GM19099 (cell line): ENCODE measurements around the gene DDAH2.

ENCODE experiments used
- POLR2A ChIP-seq: IDR thresholded peaks from 3 replicates; pipeline ENCODE4 v1.6.1; 2011; ENCODE audit warnings: low read depth; ENCODE audit not compliant: insufficient read length; ENCODE audit errors: extremely low read depth

DDAH2 gene

DNA sequence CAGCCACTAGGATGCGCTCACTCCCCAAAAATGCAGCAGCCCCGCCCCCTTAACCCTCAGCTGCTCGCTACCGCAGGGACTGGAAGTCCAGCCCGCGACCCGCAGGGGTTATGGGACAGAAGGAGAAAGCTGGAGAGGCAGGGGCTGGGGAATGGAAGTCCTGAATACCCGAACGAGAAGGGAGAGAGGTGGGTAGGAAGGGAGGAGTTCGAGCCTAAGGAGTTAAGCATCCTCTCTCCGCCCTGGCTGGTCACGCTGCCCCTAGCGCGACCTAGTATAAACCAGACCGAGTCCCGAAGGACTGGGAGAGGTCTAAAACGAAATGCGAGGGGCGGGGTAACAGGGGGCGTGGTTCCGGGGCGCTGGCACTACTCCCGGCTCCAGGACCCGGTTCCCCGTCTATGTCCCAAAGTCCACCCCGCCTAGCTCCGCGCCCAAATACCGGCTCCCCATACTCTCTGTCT is 448 bp upstream of the DDAH2 start:
- TF ChIP-seq POLR2A: peak; percentile 49

DNA sequence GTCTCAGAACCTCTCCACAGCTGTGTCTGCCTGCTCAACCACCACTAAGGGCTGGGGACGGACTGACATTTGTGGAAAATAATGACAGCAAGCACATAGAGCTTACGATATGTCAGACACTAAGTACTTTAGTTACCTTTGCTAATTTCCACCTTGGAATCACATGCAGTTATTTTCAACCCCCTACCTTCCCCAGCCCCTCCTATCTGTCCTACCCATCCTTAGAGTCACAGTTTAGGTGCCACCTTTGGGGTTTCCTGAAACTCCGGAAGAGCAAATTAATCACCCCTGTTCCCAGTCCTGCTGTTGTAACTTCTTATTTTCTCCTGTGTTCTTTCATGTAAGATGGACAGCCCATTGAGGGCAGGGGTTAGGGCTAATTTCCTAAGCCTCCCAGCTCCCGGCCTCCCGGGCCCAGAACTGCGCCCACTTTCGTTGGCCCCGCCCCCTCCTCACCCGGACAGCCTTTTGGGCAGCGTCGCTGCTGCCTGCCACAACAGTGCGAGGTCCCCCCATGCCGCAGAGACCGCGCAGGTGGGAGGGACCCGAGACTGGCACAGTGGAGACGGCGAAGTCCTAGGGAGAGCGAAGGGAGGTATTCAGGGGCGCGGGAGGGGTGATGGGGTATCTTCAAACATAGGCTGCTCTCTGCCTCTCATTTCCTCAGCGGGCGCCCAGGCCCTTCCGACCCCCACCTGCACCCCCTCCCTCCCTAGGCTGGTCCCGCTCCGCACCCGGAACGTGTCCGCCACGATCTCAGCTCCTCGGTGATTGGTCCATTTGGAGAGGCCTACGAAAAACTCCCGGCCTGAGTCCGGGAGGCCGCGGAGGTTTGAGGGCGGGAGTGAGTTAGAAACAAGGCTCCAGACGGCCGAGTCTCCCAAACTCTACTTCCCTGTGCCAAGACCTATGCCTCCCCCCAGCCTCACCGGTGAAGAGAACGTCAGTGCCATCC is 1.1 kb downstream of the DDAH2 start:
- TF ChIP-seq POLR2A: no peak

DNA sequence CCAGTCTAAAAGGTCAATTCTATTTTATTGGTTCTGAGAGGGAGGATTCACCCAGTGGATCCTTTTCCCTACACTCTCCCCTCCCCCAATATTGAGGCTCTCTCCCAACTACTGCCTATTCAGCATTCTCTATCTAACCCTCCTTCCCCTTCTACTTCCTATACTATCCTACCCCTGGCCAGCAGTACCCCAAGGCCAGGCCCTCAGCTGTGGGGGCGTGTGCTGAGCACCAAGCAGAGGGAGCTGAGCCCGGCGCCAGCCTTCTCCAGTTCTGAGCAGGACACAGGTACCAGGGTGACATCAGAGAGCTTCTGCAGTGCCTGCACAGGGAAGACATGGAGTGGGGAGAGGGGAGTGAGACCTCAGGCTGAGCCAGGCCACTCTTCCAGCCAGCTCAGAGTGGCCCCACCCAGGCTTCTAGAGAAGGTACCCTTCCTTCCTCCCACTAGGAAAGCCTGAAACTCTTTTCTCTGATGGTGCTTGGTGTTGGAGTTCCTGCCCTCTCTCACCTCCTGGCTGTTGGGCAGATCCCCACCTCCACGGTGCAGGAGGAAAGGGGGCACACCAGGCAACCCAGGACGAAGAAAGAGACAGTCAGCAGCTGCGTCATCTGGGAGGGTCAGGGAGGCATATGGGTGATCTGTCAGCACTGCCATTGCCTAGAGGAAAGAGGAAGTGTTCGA is 1.9 kb downstream of the DDAH2 start:
- TF ChIP-seq POLR2A: peak; percentile 34

DNA sequence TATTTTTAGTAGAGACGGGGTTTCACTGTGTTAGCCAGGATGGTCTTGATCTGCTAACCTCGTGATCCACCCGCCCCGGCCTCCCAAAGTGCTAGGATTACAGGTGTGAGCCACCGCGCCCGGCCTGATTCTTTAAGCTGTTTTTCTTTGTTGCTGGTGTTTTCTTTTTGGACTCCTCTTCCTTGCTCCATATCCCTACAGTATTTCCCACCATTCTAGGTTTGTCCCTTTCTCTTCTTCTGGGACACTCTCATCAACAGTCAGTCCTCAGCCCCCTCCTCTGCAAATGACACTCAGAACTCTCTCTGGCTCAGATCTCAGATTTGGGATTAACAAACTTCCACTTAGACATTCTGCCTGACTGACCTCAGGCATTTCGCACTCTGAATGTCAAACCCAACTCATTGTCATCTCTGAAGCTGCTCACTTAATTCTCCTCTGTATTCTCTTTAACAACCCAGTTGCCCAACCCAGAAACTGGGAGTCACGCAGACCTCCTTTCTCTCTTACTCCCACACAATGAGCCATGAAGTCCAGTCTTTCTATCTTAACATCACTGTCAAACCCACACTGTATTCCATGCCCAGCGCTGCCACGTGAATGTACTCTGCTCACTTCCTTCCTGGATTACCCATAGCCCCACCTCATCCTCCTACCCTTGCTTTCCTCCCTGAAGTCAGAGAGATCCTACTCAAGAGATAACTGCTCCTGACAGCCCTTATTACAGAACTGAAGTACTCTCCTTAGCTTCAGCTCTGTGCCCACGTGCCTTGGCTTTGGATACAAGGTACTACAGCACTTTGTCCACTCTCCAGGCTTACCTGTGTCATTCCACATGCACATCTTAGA is 3.4 kb downstream of the DDAH2 start:
- TF ChIP-seq POLR2A: no peak

DNA sequence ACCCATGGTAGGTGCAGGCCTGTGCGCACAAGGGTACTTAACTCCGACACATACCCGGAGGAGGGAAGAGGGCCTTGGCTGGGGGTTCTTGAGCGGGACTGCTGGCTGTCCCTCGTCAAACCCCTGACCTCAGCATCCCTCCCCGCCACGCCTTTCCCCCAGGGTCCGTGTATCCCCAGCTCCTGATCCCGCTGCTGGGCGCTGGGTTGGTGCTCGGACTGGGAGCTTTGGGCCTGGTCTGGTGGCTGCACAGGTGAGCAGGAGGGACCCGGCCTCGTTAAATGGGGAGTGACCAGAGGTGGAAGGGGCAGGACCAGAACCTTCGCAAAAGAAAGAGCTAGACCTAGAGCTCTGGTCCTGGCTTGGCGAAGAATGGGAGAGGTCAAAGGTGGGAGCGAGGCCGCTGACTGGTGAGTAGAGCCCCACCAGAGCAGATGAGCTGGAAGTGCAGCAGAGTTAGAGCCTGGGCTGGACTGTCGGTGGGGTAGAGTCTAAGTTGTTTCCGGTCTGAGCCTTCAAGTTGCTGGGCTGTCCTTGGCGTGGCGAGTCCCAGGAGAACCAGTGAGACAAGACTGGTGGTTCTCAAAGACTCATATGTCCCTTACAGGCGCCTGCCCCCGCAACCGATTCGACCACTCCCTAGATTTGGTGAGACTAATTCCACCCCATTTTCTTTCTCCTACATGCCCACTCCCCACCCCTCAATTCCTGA is 5.0 kb downstream of the DDAH2 start:
- TF ChIP-seq POLR2A: no peak

DNA sequence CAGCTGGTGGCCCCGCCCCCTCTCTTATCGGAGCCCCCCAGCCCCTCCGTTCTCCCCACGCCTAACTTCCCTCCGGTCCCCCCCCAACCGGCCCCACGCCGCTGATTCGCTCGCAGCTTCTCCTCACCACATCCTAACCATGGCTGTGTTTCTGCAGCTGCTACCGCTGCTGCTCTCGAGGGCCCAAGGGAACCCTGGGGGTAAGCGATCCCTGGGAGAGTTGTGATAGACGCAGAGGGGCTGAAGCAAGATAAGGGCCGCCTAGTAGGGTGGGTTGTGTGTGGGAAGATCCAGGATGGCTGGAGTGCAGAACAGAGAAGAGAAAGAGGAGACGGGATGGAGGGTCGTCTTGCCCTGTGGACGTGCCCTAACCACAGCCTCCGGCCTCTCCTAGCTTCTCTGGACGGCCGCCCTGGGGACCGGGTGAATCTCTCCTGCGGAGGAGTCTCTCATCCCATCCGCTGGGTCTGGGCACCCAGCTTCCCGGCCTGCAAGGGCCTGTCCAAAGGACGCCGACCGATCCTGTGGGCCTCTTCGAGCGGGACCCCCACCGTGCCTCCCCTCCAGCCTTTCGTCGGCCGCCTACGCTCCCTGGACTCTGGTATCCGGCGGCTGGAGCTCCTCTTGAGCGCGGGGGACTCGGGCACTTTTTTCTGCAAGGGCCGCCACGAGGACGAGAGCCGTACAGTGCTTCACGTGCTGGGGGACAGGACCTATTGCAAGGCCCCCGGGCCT is 5.7 kb downstream of the DDAH2 start, which contains the start of gene MPIG6B:
Gene MPIG6B (plus strand): TSS at position 129 of the 735 bp plus-strand sequence. CDS start 11 bp downstream, at position 140.
- no peak for TF ChIP-seq POLR2A

DNA sequence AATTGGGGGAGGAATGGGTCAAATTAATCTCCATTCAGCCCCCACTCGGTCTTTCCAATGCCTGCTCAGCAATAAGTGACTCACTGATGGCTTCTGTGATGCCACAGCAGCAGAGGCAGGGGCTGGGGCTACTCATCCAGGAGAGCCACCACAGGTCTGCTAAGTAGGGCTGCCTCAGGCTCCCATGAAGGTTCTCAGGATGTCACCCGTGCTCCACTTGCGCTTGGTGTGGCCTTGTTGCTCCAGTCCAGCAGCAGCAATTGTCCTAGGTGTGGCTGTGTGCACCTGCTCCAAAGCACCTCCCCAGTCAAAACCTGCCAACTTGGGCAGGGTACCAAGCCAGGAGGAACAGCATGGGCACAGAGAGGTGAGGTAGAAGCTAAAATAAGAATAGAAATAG is 6.9 kb downstream of the DDAH2 start:
- TF ChIP-seq POLR2A: no peak

DNA sequence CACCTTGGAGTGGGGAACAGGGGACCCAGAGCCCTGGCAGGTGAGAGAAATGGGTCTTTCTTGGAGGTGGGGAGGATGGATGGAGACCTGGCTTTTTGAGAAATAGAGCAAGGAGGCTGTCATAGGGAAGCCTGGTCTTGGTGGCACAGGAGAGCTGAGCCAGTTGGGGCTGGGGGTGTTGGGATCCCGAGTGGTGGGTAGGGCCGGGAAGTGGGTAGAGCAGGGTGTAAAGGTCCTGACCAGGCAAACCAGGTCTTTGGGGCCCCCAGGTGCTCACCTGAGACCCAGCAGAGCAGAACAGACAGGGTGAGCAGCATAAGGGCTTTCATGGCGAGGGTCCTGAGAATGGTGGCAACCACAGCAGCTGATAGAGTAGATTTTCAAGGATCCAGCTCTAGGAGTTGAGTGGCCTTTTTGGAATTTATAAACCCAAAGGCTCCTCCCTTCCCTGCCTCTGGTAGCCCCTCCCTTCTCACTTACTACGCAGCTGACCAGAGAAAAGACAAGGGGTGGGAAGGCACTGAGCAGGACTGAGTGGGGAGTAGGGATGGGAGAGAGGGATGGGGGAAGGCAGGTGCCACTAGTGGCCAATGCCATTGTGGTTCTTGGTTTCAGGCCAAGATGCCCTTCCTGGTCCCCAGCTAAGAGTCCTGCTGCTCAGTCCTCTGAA is 7.6 kb downstream of the DDAH2 start, which contains the start of gene LY6G6C:
Gene LY6G6C (minus strand): TSS at position 396 of the 670 bp plus-strand sequence. CDS start 67 bp downstream, at position 329.
- no peak for TF ChIP-seq POLR2A

DNA sequence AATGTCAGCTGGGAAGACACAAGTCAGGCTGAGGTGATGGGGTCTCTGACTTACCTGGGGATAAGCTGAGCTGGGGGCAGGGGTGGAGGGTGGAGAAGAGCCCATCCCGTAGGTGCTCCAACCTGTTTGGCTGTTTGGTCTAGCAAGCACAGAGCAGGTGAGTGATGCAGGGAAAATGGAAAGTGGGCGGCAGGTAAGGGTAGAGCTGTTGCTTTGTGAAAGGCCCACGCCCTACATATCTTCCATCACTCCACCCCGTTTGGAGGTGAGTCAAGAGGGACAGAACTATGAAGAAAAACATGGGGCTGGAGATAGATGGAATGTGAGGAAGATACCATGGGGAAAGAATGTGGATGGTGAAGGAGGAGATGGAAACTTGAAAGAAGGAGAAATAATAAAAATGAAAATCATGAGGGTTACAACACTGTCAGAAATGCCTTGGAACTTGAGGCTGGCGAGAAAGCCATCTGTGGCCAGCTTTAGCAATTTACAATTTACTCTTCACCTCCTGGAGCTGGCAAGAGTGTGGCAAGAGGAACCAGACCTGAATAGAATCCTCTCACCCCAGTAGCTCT is 8.8 kb downstream of the DDAH2 start:
- TF ChIP-seq POLR2A: no peak

DNA sequence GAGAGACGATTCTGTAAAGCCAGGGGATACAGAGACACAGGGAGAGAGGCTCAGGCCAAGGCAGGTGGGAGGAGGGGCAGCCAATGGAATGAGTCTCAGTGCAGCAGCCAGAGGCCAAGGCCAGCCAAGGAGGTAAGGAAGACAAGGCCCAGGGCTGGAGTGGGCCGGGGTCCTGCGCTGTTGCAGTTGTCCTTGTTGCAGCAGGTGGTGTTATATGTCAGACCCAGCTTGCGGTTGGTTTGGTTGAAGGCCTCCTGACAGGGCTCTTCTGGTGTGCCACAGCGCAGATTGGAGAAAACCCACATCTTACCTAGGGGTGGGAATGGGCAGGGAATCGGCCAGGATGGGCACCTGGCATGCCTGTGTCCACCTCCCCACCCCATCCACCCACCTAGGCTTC is 10.1 kb downstream of the DDAH2 start:
- TF ChIP-seq POLR2A: no peak

DNA sequence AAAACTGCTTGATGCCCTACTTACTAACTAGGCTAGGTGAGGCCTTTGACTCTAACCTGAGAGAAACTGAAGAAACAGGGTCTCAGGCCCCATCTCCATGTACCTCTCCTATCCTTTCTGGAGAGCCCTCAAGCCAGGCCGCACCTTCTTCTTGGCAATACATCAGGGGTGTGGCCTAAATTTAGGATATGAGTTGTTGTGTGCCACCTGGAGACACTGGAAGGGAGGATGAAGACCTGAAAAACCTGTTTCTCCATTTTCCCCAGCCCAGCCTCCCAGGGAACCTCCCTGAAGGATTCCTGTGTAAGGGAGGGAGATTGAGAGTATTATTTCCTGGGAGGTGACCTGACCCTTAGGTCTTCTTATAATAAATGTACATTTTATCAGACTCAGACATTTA is 10.8 kb downstream of the DDAH2 start:
- TF ChIP-seq POLR2A: no peak

DNA sequence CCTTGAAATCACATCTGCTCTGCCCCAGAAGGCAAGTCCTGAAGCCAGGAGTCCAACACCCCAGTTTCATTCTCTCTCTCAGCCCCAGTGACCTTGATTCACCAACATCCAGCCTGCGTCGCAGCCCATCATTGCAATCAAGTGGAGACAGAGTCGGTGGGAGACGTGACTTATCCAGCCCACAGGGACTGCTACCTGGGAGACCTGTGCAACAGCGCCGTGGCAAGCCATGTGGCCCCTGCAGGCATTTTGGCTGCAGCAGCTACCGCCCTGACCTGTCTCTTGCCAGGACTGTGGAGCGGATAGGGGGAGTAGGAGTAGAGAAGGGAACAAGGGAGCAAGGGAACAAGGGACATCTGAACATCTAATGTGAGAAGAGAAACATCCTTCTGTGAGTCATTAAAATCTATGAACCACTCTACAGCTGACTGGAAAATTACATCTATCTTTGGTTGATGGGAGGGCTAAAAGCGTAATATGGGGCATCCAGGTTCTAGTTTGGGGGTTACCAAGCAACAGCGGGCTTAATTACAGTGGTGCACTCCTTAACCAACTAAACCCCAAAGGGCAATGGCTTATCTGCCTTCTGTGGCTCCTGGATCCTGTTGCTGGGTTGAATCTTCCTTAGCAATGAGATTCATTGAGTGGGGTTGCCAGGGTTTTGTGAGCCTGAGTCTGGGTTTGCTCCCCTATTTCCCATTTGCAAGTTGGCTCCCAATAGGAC is 11.4 kb downstream of the DDAH2 start:
- TF ChIP-seq POLR2A: no peak
